CD4-positive, alpha-beta memory T cell (primary cell): ENCODE results near the gene EXD3. TPM values are rescaled to one million over a fixed set of nuclear protein-coding genes. Genes with fewer than 3 reads are reported as not detected.
"Not testable (repeated sequence)": the region's sequence is repeated elsewhere in the genome, so short reads cannot be mapped to it uniquely, and the experiment has no call there.

Experiments
- CTCF ChIA-PET: fragments of 350-600 bp; sonication (Branson Sonifier 250); formaldehyde crosslinking; loops from one replicate; lab custom pipeline; 2021; ENCODE audit warnings: inconsistent platforms; ENCODE audit not compliant: partially characterized antibody; lab: Charles Lee
- POLR2A ChIA-PET: fragments of 350-600 bp; sonication (Branson Sonifier 250); formaldehyde crosslinking; loops from one replicate; lab custom pipeline; 2021; ENCODE audit not compliant: partially characterized antibody; lab: Charles Lee
- DNase-seq, 5 donors: peaks; one replicate each; pipeline versions ENCODE4 v3.0.0 to v3.0.0-alpha.2; 2020 to 2022; ENCODE audit warnings: mixed read lengths in 1 of 5
- H3K27ac ChIP-seq: one replicate; pipeline ENCODE4 v1.7.0; 2013; ENCODE audit warnings: low read depth, low read length
- H3K27me3 ChIP-seq: 2 replicates; pipeline ENCODE4 v1.7.0; 2013; ENCODE audit warnings: mild to moderate bottlenecking, low read length, moderate library complexity; ENCODE audit not compliant: insufficient read depth
- H3K36me3 ChIP-seq: 2 replicates; pipeline ENCODE4 v1.7.0; 2013; ENCODE audit warnings: mild to moderate bottlenecking, low read length, moderate library complexity; ENCODE audit not compliant: insufficient read depth
- H3K4me1 ChIP-seq: 2 replicates; pipeline ENCODE4 v1.7.0; 2013; ENCODE audit warnings: mild to moderate bottlenecking, low read length, moderate library complexity; ENCODE audit not compliant: insufficient read depth
- H3K4me3 ChIP-seq, 2 donors: one replicate each; pipeline ENCODE4 v1.7.0; 2013; ENCODE audit warnings: low read length in 2 of 2, mild to moderate bottlenecking in 1 of 2
- H3K9me3 ChIP-seq, 2 donors: one replicate each; pipeline ENCODE4 v1.7.0; 2013; ENCODE audit warnings: low read length in 2 of 2, control low read depth in 1 of 2; ENCODE audit not compliant: control insufficient read depth in 1 of 2
- H3K27ac Mint-ChIP-seq, 7 donors: one replicate each; pipeline ENCODE4 v1.8.0; 2020 to 2021; ENCODE audit warnings: mixed read lengths in 7 of 7, mild to moderate bottlenecking in 6 of 7, inconsistent platforms in 3 of 7, moderate library complexity in 3 of 7
- H3K27me3 Mint-ChIP-seq, 2 donors: one replicate each; pipeline ENCODE4 v1.8.0; 2020 to 2021; ENCODE audit warnings: mixed read lengths in 2 of 2
- H3K36me3 Mint-ChIP-seq, 2 donors: one replicate each; pipeline ENCODE4 v1.8.0; 2020 to 2021; ENCODE audit warnings: mixed read lengths in 2 of 2, inconsistent platforms in 1 of 2, mild to moderate bottlenecking in 1 of 2
- H3K4me1 Mint-ChIP-seq, 4 donors: one replicate each; pipeline ENCODE4 v1.8.0; 2020 to 2021; ENCODE audit warnings: mixed read lengths in 4 of 4, mild to moderate bottlenecking in 1 of 4
- H3K4me3 Mint-ChIP-seq, 8 donors: one replicate each; pipeline ENCODE4 v1.8.0; 2020 to 2021; ENCODE audit warnings: mixed read lengths in 8 of 8, mild to moderate bottlenecking in 7 of 8, moderate library complexity in 6 of 8, inconsistent platforms in 3 of 8
- H3K9me3 Mint-ChIP-seq, 8 donors: one replicate each; pipeline ENCODE4 v1.8.0; 2020 to 2021; ENCODE audit warnings: mixed read lengths in 8 of 8, mild to moderate bottlenecking in 5 of 8, inconsistent platforms in 3 of 8, moderate library complexity in 1 of 8
- intact Hi-C: fragments of 100-400 bp; cut with micrococcal nuclease; formaldehyde crosslinking; loops from one replicate; pipeline ENCODE4 v1.15.1; 2023
- polyA plus RNA-seq, 2 donors: library from polyadenylated mRNA; unstranded; fragments of 300-500 nt; fragmentation: Illumina TruSeq; gene quantifications; one replicate each; pipeline ENCODE4 v1.2.3, GENCODE V29; 2021
- total RNA-seq, 2 experiments: library from RNA; stranded (reverse); gene quantifications; one replicate each; pipeline ENCODE4 v1.2.3, GENCODE V29; 2021

Gene EXD3
- total and polyA plus RNA-seq, 4 experiments from 2014 or later, result 2.5 to 21.9 (median 14.2) TPM

- DNase-seq, result no peak
- Histone ChIP-seq H3K27ac (no peak overlapping the region), H3K4me3 (no peak overlapping the region), H3K36me3 (no peaks in the 10 kb centered on the region), H3K4me1 (no peaks in the 10 kb centered on the region), H3K27me3 (no peaks in the 10 kb centered on the region), H3K9me3 (no peaks in the 10 kb centered on the region)
- Mint-ChIP-seq H3K36me3 (peaks cover 0 to 3% of the 10 kb centered on the region in 2 donors), H3K27ac (no peak overlapping the region), H3K4me3 (no peak overlapping the region), H3K27me3 (no peaks in the 10 kb centered on the region), H3K4me1 (no peaks in the 10 kb centered on the region), H3K9me3 (peaks cover 0 to 4% (median 2%) of the 10 kb centered on the region in 8 donors)
- intact Hi-C loops, result no loop called here
- CTCF ChIA-PET, result no interaction called here
- POLR2A ChIA-PET, result no interaction called here
Observed at GRCh38 chr9:137349471-137350033, 73.4 kb downstream of the EXD3 start.

- Histone ChIP-seq H3K27ac (no peak overlapping the region), H3K36me3 (no peaks in the 10 kb centered on the region), H3K9me3 (no peaks in the 10 kb centered on the region), H3K4me3 (no peak overlapping the region), H3K4me1 (no peaks in the 10 kb centered on the region), H3K27me3 (no peaks in the 10 kb centered on the region)
- intact Hi-C loops, result no loop called here
- H3K27ac Mint-ChIP-seq, result no peak overlapping the region
- H3K4me1 Mint-ChIP-seq, result no peaks in the 10 kb centered on the region
- H3K4me3 Mint-ChIP-seq, result no peak overlapping the region
- peaks cover 0 to 3% of the 10 kb centered on the region in 2 donors for H3K36me3 Mint-ChIP-seq
- CTCF ChIA-PET, result no interaction called here
- DNase-seq, result no peak
- POLR2A ChIA-PET, result no interaction called here
- no peaks in the 10 kb centered on the region for H3K27me3 Mint-ChIP-seq
- peaks cover 0 to 4% (median 2%) of the 10 kb centered on the region in 8 donors for H3K9me3 Mint-ChIP-seq
Observed at GRCh38 chr9:137348769-137349470, 74.0 kb downstream of the EXD3 start.

GRCh38 chr9:137347928-137348327 lies 75.0 kb downstream of the EXD3 start:
- H3K9me3 ChIP-seq, result no peaks in the 10 kb centered on the region
- Mint-ChIP-seq H3K4me3 (no peak overlapping the region), H3K27ac (no peak overlapping the region), H3K36me3 (peaks cover 0 to 3% of the 10 kb centered on the region in 2 donors), H3K9me3 (peaks cover 0 to 4% (median 2%) of the 10 kb centered on the region in 8 donors), H3K27me3 (no peaks in the 10 kb centered on the region), H3K4me1 (no peaks in the 10 kb centered on the region)
- ChIA-PET POLR2A (no interaction called here), CTCF (no interaction called here)
- no peaks in the 10 kb centered on the region for H3K36me3 ChIP-seq
- no peak overlapping the region for H3K4me3 ChIP-seq
- no peaks in the 10 kb centered on the region for H3K27me3 ChIP-seq
- H3K27ac ChIP-seq, result no peak overlapping the region
- intact Hi-C loops, result no loop called here
- no peak for DNase-seq
- no peaks in the 10 kb centered on the region for H3K4me1 ChIP-seq

- Histone ChIP-seq H3K27ac (no peak overlapping the region), H3K9me3 (no peaks in the 10 kb centered on the region), H3K4me3 (no peak overlapping the region), H3K27me3 (no peaks in the 10 kb centered on the region), H3K4me1 (no peaks in the 10 kb centered on the region), H3K36me3 (no peaks in the 10 kb centered on the region)
- Mint-ChIP-seq H3K4me3 (no peak overlapping the region), H3K36me3 (peaks cover 0 to 3% of the 10 kb centered on the region in 2 donors), H3K4me1 (no peaks in the 10 kb centered on the region), H3K9me3 (peaks cover 0 to 6% (median 2%) of the 10 kb centered on the region in 8 donors), H3K27me3 (no peaks in the 10 kb centered on the region), H3K27ac (no peak overlapping the region)
- no peak for DNase-seq
- intact Hi-C loops, result no loop called here
- ChIA-PET CTCF (interaction anchor here (0.9 kb wide), 1 partner anchor 33 kb away, joined by 3 read pairs; no protein-coding TSS in a partner anchor), POLR2A (no interaction called here)
Observed at GRCh38 chr9:137342482-137342881, 80.5 kb downstream of the EXD3 start.

GRCh38 chr9:137341227-137341626 lies 81.7 kb downstream of the EXD3 start:
- Mint-ChIP-seq H3K4me1 (no peaks in the 10 kb centered on the region), H3K27me3 (no peaks in the 10 kb centered on the region), H3K4me3 (no peak overlapping the region), H3K36me3 (peaks cover 0 to 8% of the 10 kb centered on the region in 2 donors), H3K9me3 (peaks cover 0 to 9% (median 4%) of the 10 kb centered on the region in 8 donors), H3K27ac (no peak overlapping the region)
- POLR2A ChIA-PET, result no interaction called here
- intact Hi-C loops, result no loop called here
- Histone ChIP-seq H3K4me1 (no peaks in the 10 kb centered on the region), H3K4me3 (no peak overlapping the region), H3K36me3 (no peaks in the 10 kb centered on the region), H3K9me3 (no peaks in the 10 kb centered on the region), H3K27ac (no peak overlapping the region), H3K27me3 (no peaks in the 10 kb centered on the region)
- CTCF ChIA-PET, result no interaction called here
- no peak for DNase-seq

DNA sequence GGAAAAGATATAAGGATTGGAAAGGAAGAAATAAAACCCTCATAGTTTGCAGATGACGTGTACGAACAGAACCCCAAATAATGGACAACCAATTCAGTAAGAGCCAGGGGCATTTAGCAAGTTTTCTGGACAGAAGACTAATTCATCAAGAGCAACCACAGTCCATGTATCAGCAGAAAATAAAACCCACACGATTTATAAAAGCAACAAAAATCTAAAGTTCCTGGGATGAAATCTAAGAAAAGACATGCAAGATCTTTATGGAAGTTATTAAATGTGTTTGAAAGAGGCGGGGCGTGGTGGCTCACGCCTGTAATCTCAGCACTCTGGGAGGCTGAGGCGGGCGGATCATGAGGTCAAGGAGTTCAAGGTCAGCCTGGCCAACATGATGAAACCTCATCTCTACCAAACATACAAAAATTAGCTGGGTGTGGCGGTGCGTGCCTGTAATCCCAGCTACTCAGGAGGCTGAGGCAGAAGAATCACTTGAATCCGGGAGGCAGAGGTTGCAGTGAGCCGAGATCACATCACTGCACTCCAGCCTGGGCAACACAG lies 83.0 kb downstream of the EXD3 start:
- Mint-ChIP-seq H3K9me3 (peaks cover 0 to 14% (median 7%) of the 10 kb centered on the region in 8 donors), H3K36me3 (peaks cover 0 to 11% of the 10 kb centered on the region in 2 donors)
- H3K27me3 Mint-ChIP-seq, H3K27me3 ChIP-seq, CTCF ChIA-PET, H3K36me3 ChIP-seq, H3K4me3 Mint-ChIP-seq, H3K27ac ChIP-seq, H3K9me3 ChIP-seq, H3K27ac Mint-ChIP-seq, H3K4me3 ChIP-seq, POLR2A ChIA-PET, H3K4me1 Mint-ChIP-seq, intact Hi-C loops, H3K4me1 ChIP-seq, DNase-seq: not testable (repeated sequence)

DNA sequence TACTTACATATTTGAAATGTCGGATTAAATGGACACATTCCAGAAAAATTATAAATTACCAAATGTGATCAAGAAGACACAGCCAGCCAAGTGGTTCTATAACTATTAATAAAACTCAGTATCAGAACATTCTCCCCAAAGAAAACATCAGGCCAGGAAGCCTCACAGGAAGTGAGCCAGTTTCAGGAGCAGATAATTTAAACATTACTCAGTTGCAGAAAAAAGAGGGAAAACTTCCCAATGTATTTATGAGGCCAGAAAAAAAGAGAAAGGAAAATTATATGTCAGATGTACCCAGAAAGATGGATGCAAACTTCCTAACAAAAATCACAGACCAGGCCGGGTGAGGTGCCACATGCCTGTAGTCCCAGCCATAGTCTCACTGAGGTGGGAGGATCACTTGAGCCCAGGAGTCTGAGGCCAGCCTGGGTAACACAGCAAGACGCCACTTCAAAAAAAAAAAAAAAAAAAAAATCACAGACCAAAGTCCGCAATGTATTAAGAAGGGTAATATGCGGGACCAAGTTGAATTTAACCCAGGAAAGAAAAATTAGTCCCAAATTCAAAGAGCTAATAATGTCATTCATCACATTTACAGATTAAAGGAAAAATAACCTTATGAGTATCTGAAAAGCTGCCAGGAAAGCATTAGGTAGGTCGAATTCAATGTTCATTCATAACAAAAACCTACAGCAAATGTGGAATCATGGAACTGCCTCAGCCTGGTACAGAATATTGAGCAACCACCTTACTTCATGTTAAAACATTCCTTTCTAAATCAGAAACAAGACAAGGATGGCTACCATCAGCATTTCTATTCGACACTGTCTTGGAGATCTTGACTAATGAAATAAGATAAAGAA lies 83.7 kb downstream of the EXD3 start:
- ChIA-PET POLR2A (no interaction called here), CTCF (no interaction called here)
- Histone ChIP-seq H3K4me1 (no peaks in the 10 kb centered on the region), H3K36me3 (no peaks in the 10 kb centered on the region), H3K4me3 (no peak overlapping the region), H3K27me3 (no peaks in the 10 kb centered on the region), H3K27ac (no peak overlapping the region), H3K9me3 (no peaks in the 10 kb centered on the region)
- no peak overlapping the region for H3K27ac Mint-ChIP-seq
- peaks cover 0 to 11% of the 10 kb centered on the region in 2 donors for H3K36me3 Mint-ChIP-seq
- peaks cover 0 to 14% (median 7%) of the 10 kb centered on the region in 8 donors for H3K9me3 Mint-ChIP-seq
- no peaks in the 10 kb centered on the region for H3K4me1 Mint-ChIP-seq
- H3K4me3 Mint-ChIP-seq, result no peak overlapping the region
- no peak for DNase-seq
- intact Hi-C loops, result no loop called here
- no peaks in the 10 kb centered on the region for H3K27me3 Mint-ChIP-seq
